WTC11 (cell line): ENCODE measurements around the gene CUL9. TPM values are rescaled to one million over a fixed set of nuclear protein-coding genes. Genes with fewer than 3 reads are reported as not detected.

Experiments
- ATAC-seq: fragments of 200-7000 bp; cut with Tn5 transposase; 2 replicates; pipeline ENCODE4 v1.10.0; 2021; ENCODE audit warnings: mild to moderate bottlenecking, moderate library complexity
- CTCF ChIA-PET: fragments of 300-600 bp; sonication (Branson Sonifier 250); formaldehyde crosslinking; loops from one replicate; lab custom pipeline; 2021; ENCODE audit warnings: antibody characterized with exemption; lab: Charles Lee
- POLR2A ChIA-PET: fragments of 350-600 bp; sonication (Branson Sonifier 250); formaldehyde crosslinking; loops from one replicate; lab custom pipeline; 2021; ENCODE audit warnings: antibody characterized with exemption; lab: Charles Lee
- DNase-seq: peaks from one replicate; pipeline ENCODE4 v3.0.0; 2021; ENCODE audit warnings: low spot score
- H3K27ac Mint-ChIP-seq: 2 replicates; pipeline ENCODE4 v1.8.0; 2021; ENCODE audit warnings: mixed read lengths
- H3K27me3 Mint-ChIP-seq: 2 replicates; pipeline ENCODE4 v1.8.0; 2021; ENCODE audit warnings: low read depth, mild to moderate bottlenecking, moderate library complexity, mixed read lengths
- H3K36me3 Mint-ChIP-seq: 2 replicates; pipeline ENCODE4 v1.8.0; 2021; ENCODE audit warnings: mixed read lengths
- H3K4me1 Mint-ChIP-seq: 2 replicates; pipeline ENCODE4 v1.8.0; 2022; ENCODE audit warnings: mixed read lengths
- H3K4me3 Mint-ChIP-seq: 2 replicates; pipeline ENCODE4 v1.8.0; 2021; ENCODE audit warnings: mild to moderate bottlenecking, moderate library complexity, mixed read lengths
- H3K9me3 Mint-ChIP-seq: 2 replicates; pipeline ENCODE4 v1.8.0; 2021; ENCODE audit warnings: mixed read lengths
- AR ChIP-seq: fragments of 250-450 bp; sonication (Bioruptor Pico); IDR thresholded peaks from 2 replicates; pipeline ENCODE4 v1.9.0; 2021; ENCODE audit warnings: mild to moderate bottlenecking
- ARID4B ChIP-seq: sonication (generic); formaldehyde crosslinking; IDR thresholded peaks from 2 replicates; pipeline ENCODE4 v1.8.0; 2023; ENCODE audit warnings: missing genetic modification reagents, mild to moderate bottlenecking, borderline replicate concordance
- EMX1 ChIP-seq: fragments of 250-450 bp; sonication (Bioruptor Pico); IDR thresholded peaks from 2 replicates; pipeline ENCODE4 v1.8.0; 2021; ENCODE audit warnings: mild to moderate bottlenecking
- ERG ChIP-seq: fragments of 250-450 bp; sonication (Bioruptor Pico); IDR thresholded peaks from 2 replicates; pipeline ENCODE4 v1.8.0; 2021; ENCODE audit warnings: mild to moderate bottlenecking
- NFATC4 ChIP-seq: fragments of 250-450 bp; sonication (Bioruptor Pico); IDR thresholded peaks from 2 replicates; pipeline ENCODE4 v1.9.0; 2021; ENCODE audit warnings: mild to moderate bottlenecking
- NR3C1 ChIP-seq: sonication (generic); formaldehyde crosslinking; conservative IDR thresholded peaks from 2 replicates; pipeline ENCODE4 v1.8.1; 2023; ENCODE audit warnings: low read depth, mild to moderate bottlenecking, missing genetic modification reagents
- PREB ChIP-seq: sonication (generic); formaldehyde crosslinking; IDR thresholded peaks from 2 replicates; pipeline ENCODE4 v1.8.1; 2022; ENCODE audit warnings: mild to moderate bottlenecking, missing genetic modification reagents, moderate library complexity, borderline replicate concordance
- PRRX2 ChIP-seq: fragments of 250-450 bp; sonication (Bioruptor Pico); IDR thresholded peaks from 2 replicates; pipeline ENCODE4 v1.8.0; 2021; ENCODE audit warnings: mild to moderate bottlenecking
- SMAD4 ChIP-seq: sonication (generic); formaldehyde crosslinking; IDR thresholded peaks from 2 replicates; pipeline ENCODE4 v1.8.0; 2022; ENCODE audit warnings: mild to moderate bottlenecking, missing genetic modification reagents
- TCF7 ChIP-seq: sonication (generic); formaldehyde crosslinking; IDR thresholded peaks from 2 replicates; pipeline ENCODE4 v1.8.0; 2022; ENCODE audit warnings: mild to moderate bottlenecking, low read depth, missing genetic modification reagents, moderate library complexity
- ZNF138 ChIP-seq: sonication (generic); formaldehyde crosslinking; conservative IDR thresholded peaks from 2 replicates; pipeline ENCODE4 v1.8.1; 2022; ENCODE audit warnings: mild to moderate bottlenecking, moderate library complexity, missing genetic modification reagents
- ZNF532 ChIP-seq: fragments of 250-450 bp; sonication (Bioruptor Pico); IDR thresholded peaks from 2 replicates; pipeline ENCODE4 v1.9.0; 2021; ENCODE audit warnings: mild to moderate bottlenecking, borderline replicate concordance
- ZNF671 ChIP-seq: fragments of 250-450 bp; sonication (Bioruptor Pico); IDR thresholded peaks from 2 replicates; pipeline ENCODE4 v1.8.0; 2021; ENCODE audit warnings: mild to moderate bottlenecking
- total RNA-seq: library from RNA; stranded (reverse); gene quantifications from 3 replicates; pipeline ENCODE4 v1.2.3, GENCODE V29; 2021

CUL9 gene
- total RNA-seq, 1 experiment from 2014 or later = 15.2 TPM

GRCh38 chr6:43163899-43164298 lies 18.1 kb upstream of the CUL9 start:
- Mint-ChIP-seq H3K36me3 (peaks cover 10% of the 10 kb centered on the region), H3K4me1 (no peaks in the 10 kb centered on the region), H3K27me3 (no peaks in the 10 kb centered on the region), H3K9me3 (no peaks in the 10 kb centered on the region), H3K27ac (no peak overlapping the region), H3K4me3 (no peak overlapping the region)
- DNase-seq (no peak), ATAC-seq (no peak)
- ChIA-PET CTCF (interaction anchor here (0.6 to 0.7 kb wide), 5 partner anchors 36 to 674 kb away, joined by 3 to 4 read pairs (median 3); partner anchors contain the start of gene PTK7), POLR2A (interaction anchor here (0.7 kb wide), 1 partner anchor 148 kb away, joined by 3 read pairs; no protein-coding TSS in a partner anchor)
- TF ChIP-seq TCF7 = no peak

GRCh38 chr6:43170417-43170930 lies 11.5 kb upstream of the CUL9 start:
- TF ChIP-seq EMX1 (CRISPR knock-in tag) (0 out of 2 replicates have a peak, but pooled peaks have one; percentile 77), ERG (0 out of 2 replicates have a peak, but pooled peaks have one; percentile 7), ZNF532 (CRISPR knock-in tag) (peak; percentile 69; the same call in 1 of the 2 replicates), PREB (CRISPR knock-in tag) (no peak), ZNF138 (no peak), ZNF671 (CRISPR knock-in tag) (0 out of 2 replicates have a peak, but pooled peaks have one; percentile 31), ARID4B (CRISPR knock-in tag) (peak; percentile 67; the same call in 1 of the 2 replicates), SMAD4 (no peak), AR (CRISPR knock-in tag) (0 out of 2 replicates have a peak, but pooled peaks have one; percentile 50), NR3C1 (no peak), NFATC4 (CRISPR knock-in tag) (peak; percentile 13; the same call in 1 of the 2 replicates), PRRX2 (CRISPR knock-in tag) (0 out of 2 replicates have a peak, but pooled peaks have one; percentile 10)
- peaks cover 7% of the 10 kb centered on the region for H3K36me3 Mint-ChIP-seq
- H3K27me3 Mint-ChIP-seq = peaks cover 12% of the 10 kb centered on the region
- peak overlapping the region; percentile 99 for H3K27ac Mint-ChIP-seq
- ATAC-seq (peak; percentile 42), DNase-seq (peak; percentile 68)
- no peaks in the 10 kb centered on the region for H3K9me3 Mint-ChIP-seq
- H3K4me1 Mint-ChIP-seq = peaks cover 33% of the 10 kb centered on the region
- ChIA-PET POLR2A (interaction anchor here (0.6 to 4.1 kb wide), 17 partner anchors 10 to 726 kb away, joined by 3 to 29 read pairs (median 4); partner anchors contain the start of genes CNPY3, CUL7, CUL9 and KLC4), CTCF (interaction anchor here (0.5 to 2.0 kb wide), 11 partner anchors 10 to 241 kb away, joined by 3 to 11 read pairs (median 3); partner anchors contain the start of genes CNPY3, DNPH1, KLC4 and KLHDC3)
- peak overlapping the region; percentile 80 for H3K4me3 Mint-ChIP-seq
